ENCODE measurements around the gene CDH15.
"Not testable (repeated sequence)": the region's sequence is repeated elsewhere in the genome, so short reads cannot be mapped to it uniquely, and the experiment has no call there.

The CDH15 gene

DNA sequence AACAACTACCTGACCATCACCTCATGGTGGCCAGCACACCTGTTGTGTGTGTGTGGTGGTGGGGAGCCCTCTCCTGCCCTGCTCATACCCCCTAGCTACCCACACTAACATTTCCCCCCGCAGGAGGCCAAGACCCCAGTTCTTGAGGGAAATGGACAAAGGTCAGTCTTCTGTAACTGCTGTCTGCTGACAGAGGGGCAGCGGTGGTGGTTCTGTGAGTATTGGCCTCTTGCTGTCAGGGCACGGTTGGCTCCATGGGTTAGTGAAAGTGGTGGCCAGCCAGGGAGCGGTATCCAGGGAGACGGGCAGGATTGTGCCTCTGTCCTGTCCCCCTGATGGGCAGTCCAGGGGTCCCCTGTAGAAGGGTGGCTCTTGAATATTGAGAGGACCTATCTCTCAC lies 72.1 kb downstream of the CDH15 start:
- TF ChIP-seq CTCF (IDR thresholded peaks at IDR 0.05; ENCODE audit: low read depth, low read length, poor library complexity, severe bottlenecking) (no peak), EZH2phosphoT487 (IDR thresholded peaks at IDR 0.05; ENCODE audit: borderline replicate concordance, low read length) (no peak)
- Histone ChIP-seq H3K4me3 (ENCODE audit: low read length) (no peak overlapping the region), H3K9me3 (ENCODE audit: control insufficient read depth, insufficient read depth, low read length) (peaks cover 4% of the 10 kb centered on the region; the same call in 1 of the 2 replicates), H3K9me2 (replicated peaks; ENCODE audit: control insufficient read depth, low read length) (no peaks in the 10 kb centered on the region), H3K4me2 (ENCODE audit: low read length) (no peak overlapping the region), H3K27me3 (ENCODE audit: control insufficient read depth, low read length) (no peaks in the 10 kb centered on the region), H3K27ac (ENCODE audit: low read depth, low read length) (no peak overlapping the region), H3K36me3 (ENCODE audit: control insufficient read depth, low read length) (peaks cover 3% of the 10 kb centered on the region; the same call in 1 of the 2 replicates), H3F3A (ENCODE audit: control insufficient read depth, insufficient read depth) (peaks cover 5% of the 10 kb centered on the region; the same call in 1 of the 2 replicates), H3K79me2 (ENCODE audit: control insufficient read depth, low read length) (peaks cover 12% of the 10 kb centered on the region), H3K4me1 (ENCODE audit: control insufficient read depth, low read length) (peaks cover 26% of the 10 kb centered on the region), H4K20me1 (ENCODE audit: control insufficient read depth, insufficient read depth, low read depth, low read length) (no peaks in the 10 kb centered on the region)

DNA sequence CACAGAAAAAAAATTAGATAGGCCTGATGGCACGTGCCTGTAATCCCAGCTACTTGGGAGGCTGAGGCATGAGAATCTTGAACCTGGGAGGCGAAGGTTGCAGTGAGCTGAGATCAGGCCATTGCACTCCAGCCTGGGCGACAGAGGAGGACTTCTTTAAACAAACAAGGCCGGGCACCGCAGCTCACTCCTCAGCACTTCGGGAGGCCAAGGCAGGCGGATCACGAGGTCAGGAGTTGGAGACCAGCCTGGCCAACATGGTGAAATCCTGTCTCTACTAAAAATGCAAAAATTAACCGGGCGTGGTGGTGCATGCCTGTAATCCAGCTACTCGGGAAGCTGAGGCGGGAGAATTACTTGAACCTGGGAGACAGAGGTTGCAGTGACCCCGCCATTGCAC lies 72.7 kb downstream of the CDH15 start:
- not testable (repeated sequence) for H3K36me3 ChIP-seq (ENCODE audit: control insufficient read depth, low read length); H3K4me2 ChIP-seq (ENCODE audit: low read length); H3K27ac ChIP-seq (ENCODE audit: low read depth, low read length); H3K9me2 ChIP-seq (replicated peaks; ENCODE audit: control insufficient read depth, low read length); H4K20me1 ChIP-seq (ENCODE audit: control insufficient read depth, insufficient read depth, low read depth, low read length); H3K4me3 ChIP-seq (ENCODE audit: low read length); H3K9me3 ChIP-seq (ENCODE audit: control insufficient read depth, insufficient read depth, low read length); H3F3A ChIP-seq (ENCODE audit: control insufficient read depth, insufficient read depth); H3K27me3 ChIP-seq (ENCODE audit: control insufficient read depth, low read length)
- peaks cover 26% of the 10 kb centered on the region for H3K4me1 ChIP-seq (ENCODE audit: control insufficient read depth, low read length)
- peaks cover 12% of the 10 kb centered on the region for H3K79me2 ChIP-seq (ENCODE audit: control insufficient read depth, low read length)

DNA sequence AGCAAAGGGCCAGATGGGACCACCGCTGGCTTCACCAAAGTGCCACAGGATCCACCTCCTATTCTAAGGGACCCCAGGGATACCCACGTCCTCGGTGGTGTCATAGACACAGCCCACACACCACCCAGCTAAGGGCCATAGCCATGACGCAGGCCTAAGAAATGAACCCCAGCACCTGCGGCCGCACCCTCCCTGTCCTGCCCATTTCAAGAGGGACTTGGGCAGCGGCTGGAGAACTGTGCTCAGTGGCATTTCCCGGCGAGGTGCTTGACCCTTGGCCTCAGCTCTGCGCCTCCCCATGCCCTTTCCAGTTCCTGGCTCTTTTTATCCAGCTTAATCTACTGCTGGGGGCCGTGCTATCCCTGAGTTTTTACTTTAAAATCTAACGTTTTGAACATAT lies 73.2 kb downstream of the CDH15 start:
- TF ChIP-seq CTCF (IDR thresholded peaks at IDR 0.05; ENCODE audit: low read depth, low read length, poor library complexity, severe bottlenecking) (no peak), EZH2phosphoT487 (IDR thresholded peaks at IDR 0.05; ENCODE audit: borderline replicate concordance, low read length) (no peak)

More for the DNA sequence above, 73.2 kb downstream of the CDH15 start:
- no peak overlapping the region for H3K4me3 ChIP-seq (ENCODE audit: low read length)
- no peaks in the 10 kb centered on the region for H4K20me1 ChIP-seq (ENCODE audit: control insufficient read depth, insufficient read depth, low read depth, low read length)
- peaks cover 5% of the 10 kb centered on the region; the same call in 1 of the 2 replicates for H3F3A ChIP-seq (ENCODE audit: control insufficient read depth, insufficient read depth)
- no peak overlapping the region for H3K4me2 ChIP-seq (ENCODE audit: low read length)
- no peak overlapping the region for H3K27ac ChIP-seq (ENCODE audit: low read depth, low read length)
- H3K4me1 ChIP-seq (ENCODE audit: control insufficient read depth, low read length), result peaks cover 26% of the 10 kb centered on the region
- H3K27me3 ChIP-seq (ENCODE audit: control insufficient read depth, low read length), result no peaks in the 10 kb centered on the region
- peaks cover 12% of the 10 kb centered on the region for H3K79me2 ChIP-seq (ENCODE audit: control insufficient read depth, low read length)
- H3K9me2 ChIP-seq (replicated peaks; ENCODE audit: control insufficient read depth, low read length), result no peaks in the 10 kb centered on the region
- H3K36me3 ChIP-seq (ENCODE audit: control insufficient read depth, low read length), result peaks cover 3% of the 10 kb centered on the region; the same call in 1 of the 2 replicates
- H3K9me3 ChIP-seq (ENCODE audit: control insufficient read depth, insufficient read depth, low read length), result peaks cover 3% of the 10 kb centered on the region; the same call in 1 of the 2 replicates
